Measurements from ENCODE around the gene GCNT3. TPM values are rescaled to one million over a fixed set of nuclear protein-coding genes. Genes with fewer than 3 reads are reported as not detected.

GCNT3 gene
- polyA plus RNA-seq, 1 experiment, result 0.29 TPM

DNA sequence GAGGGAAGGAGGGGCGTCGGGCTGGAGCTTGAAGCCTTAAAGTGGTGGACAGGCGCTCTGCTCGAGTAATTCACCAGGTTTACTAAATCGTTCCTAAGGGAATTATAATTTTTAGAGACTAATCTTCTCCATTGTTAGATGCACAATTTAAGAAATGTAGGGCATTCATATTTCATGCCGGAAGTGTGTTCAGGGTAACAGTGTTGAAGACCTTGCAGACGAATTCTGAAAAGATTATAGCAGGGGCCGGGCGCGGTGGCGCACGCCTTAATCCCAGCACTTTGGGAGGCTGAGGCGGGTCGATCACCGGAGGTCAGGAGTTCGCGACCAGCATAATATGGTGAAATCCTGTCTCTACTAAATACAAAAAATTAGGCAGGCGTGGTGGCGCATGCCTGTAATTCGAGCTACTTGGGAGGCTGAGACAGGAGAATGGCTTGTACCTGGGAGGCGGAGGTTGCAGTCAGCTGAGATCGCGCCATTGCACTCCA is 46.1 kb downstream of the GCNT3 start:
- H3K4me3 ChIP-seq (ENCODE audit: low read depth, low read length), result peak overlapping the region; percentile 82
- POLR2A ChIA-PET, result interaction anchor here (0.6 to 1.5 kb wide), 10 partner anchors 9 to 1456 kb away, joined by 3 to 9 read pairs (median 4); partner anchors contain the start of gene BNIP2
- DNase-seq (ENCODE audit: low read depth, low spot score), result no peak
- no peaks in the 10 kb centered on the region for H3K27me3 ChIP-seq (ENCODE audit: control insufficient read depth, insufficient read depth, low read length)
- CTCF ChIA-PET, result no interaction called here
- no peak overlapping the region for H3K27ac ChIP-seq (ENCODE audit: low read depth, low read length)
- no peaks in the 10 kb centered on the region for H3K9me3 ChIP-seq (ENCODE audit: control insufficient read depth, insufficient read depth, low read length)
- TF ChIP-seq, protein P1, sequence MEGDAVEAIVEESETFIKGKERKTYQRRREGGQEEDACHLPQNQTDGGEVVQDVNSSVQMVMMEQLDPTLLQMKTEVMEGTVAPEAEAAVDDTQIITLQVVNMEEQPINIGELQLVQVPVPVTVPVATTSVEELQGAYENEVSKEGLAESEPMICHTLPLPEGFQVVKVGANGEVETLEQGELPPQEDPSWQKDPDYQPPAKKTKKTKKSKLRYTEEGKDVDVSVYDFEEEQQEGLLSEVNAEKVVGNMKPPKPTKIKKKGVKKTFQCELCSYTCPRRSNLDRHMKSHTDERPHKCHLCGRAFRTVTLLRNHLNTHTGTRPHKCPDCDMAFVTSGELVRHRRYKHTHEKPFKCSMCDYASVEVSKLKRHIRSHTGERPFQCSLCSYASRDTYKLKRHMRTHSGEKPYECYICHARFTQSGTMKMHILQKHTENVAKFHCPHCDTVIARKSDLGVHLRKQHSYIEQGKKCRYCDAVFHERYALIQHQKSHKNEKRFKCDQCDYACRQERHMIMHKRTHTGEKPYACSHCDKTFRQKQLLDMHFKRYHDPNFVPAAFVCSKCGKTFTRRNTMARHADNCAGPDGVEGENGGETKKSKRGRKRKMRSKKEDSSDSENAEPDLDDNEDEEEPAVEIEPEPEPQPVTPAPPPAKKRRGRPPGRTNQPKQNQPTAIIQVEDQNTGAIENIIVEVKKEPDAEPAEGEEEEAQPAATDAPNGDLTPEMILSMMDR (IDR thresholded peaks at IDR 0.05; ENCODE audit: low read depth, low read length), result no peak

DNA sequence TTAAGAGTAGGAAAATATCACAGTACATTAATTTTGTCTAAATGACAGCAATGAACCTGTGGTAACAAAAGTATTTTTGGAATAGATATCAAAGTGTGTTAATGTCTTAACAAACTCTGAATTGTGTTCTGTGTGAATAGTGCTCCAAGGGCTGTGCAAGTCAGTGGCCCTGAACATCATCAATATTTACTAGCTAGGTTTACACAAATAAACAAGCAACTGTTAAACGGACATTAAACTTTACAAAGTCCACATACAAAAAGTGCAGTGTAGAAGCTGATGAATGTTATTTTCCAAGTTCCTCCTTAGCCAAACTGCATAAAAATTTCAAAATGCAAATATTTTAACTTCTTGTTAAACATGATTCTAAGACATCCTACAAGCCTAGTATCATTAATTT is 47.8 kb downstream of the GCNT3 start:
- DNase-seq (ENCODE audit: low read depth, low spot score), result no peak
- TF ChIP-seq, protein P1 (IDR thresholded peaks at IDR 0.05; ENCODE audit: low read depth, low read length), result no peak
- H3K9me3 ChIP-seq (ENCODE audit: control insufficient read depth, insufficient read depth, low read length), result no peaks in the 10 kb centered on the region
- no peak overlapping the region for H3K27ac ChIP-seq (ENCODE audit: low read depth, low read length)
- no peak overlapping the region for H3K4me3 ChIP-seq (ENCODE audit: low read depth, low read length)
- POLR2A ChIA-PET, result no interaction called here
- no peaks in the 10 kb centered on the region for H3K27me3 ChIP-seq (ENCODE audit: control insufficient read depth, insufficient read depth, low read length)
- CTCF ChIA-PET, result interaction anchor here (1.0 kb wide), 1 partner anchor 668 kb away, joined by 5 read pairs; no protein-coding TSS in a partner anchor

DNA sequence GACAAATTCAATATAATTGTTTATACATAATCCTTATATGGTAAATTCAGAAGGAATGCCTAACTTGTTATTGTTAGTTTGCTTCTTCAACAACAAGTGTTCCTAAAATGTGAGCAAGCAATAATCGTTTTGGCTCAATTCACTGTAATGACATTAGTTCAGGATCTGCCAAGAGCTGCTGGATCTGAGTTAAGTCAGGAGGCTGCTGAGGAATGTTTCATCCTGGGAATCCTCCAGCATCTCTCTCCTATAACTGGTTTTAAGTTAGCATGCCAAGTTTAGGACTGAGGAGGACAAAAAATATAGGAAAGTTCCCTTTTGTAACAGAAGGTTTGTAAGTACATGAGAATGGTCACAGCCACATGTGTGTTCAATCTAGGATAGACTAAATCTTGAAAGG is 50.7 kb downstream of the GCNT3 start:
- Histone ChIP-seq H3K27me3 (ENCODE audit: control insufficient read depth, insufficient read depth, low read length) (no peaks in the 10 kb centered on the region), H3K4me3 (ENCODE audit: low read depth, low read length) (no peak overlapping the region), H3K9me3 (ENCODE audit: control insufficient read depth, insufficient read depth, low read length) (no peaks in the 10 kb centered on the region), H3K27ac (ENCODE audit: low read depth, low read length) (no peak overlapping the region)
- ChIA-PET POLR2A (no interaction called here), CTCF (no interaction called here)
- DNase-seq (ENCODE audit: low read depth, low spot score), result peak; percentile 11
- TF ChIP-seq, protein P1 (IDR thresholded peaks at IDR 0.05; ENCODE audit: low read depth, low read length), result no peak

DNA sequence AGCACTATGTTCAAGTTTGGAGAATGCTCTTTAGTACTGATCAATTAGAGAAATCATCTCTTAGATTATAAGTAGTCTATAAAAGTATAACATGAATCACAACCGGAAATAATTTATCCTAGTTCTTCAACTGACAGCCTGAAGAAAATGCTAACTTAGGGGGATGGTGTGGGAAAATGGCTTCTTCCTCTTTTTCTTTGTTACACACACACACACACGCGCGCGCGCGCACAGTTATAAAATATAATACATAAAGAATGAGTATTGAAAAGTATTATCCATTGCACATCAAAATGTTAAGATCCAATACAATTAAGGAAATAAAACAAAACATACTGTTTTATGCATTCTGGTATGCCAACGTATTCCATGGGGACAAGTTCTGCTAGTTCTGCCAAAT is 57.0 kb downstream of the GCNT3 start:
- ChIA-PET POLR2A (no interaction called here), CTCF (interaction anchor here (1.5 to 2.3 kb wide), 2 partner anchors 136 to 140 kb away, joined by 4 to 9 read pairs; no protein-coding TSS in a partner anchor)
- Histone ChIP-seq H3K9me3 (ENCODE audit: control insufficient read depth, insufficient read depth, low read length) (no peaks in the 10 kb centered on the region), H3K27ac (ENCODE audit: low read depth, low read length) (no peak overlapping the region), H3K4me3 (ENCODE audit: low read depth, low read length) (no peak overlapping the region), H3K27me3 (ENCODE audit: control insufficient read depth, insufficient read depth, low read length) (no peaks in the 10 kb centered on the region)
- TF ChIP-seq, protein P1 (IDR thresholded peaks at IDR 0.05; ENCODE audit: low read depth, low read length), result no peak
- DNase-seq (ENCODE audit: low read depth, low spot score), result no peak

Small RNA genes lying within 50 kb of the gene (small RNA-seq; reads per million reads assigned to genes)
- gene RNA5SP396 (ENCODE audit: insufficient read length, low read depth), result not detected

Other genes starting within 250 kb of the GCNT3 start
- 44.6 and 49.1 TPM in 2 replicates for gene MYO1E, start 238.9 kb upstream of the GCNT3 start, polyA plus RNA-seq (2011; rRNA removed)
- gene FAM81A, start 173.6 kb upstream of the GCNT3 start, polyA plus RNA-seq (2011; rRNA removed), result not detected in 2 replicates
- 40.2 and 77.8 TPM in 2 replicates for gene GTF2A2, start 45.7 kb downstream of the GCNT3 start, polyA plus RNA-seq (2011; rRNA removed)
- gene BNIP2, start 77.5 kb downstream of the GCNT3 start, polyA plus RNA-seq (2011; rRNA removed), result 45.4 and 65.9 TPM in 2 replicates